IMR-90 (cell line): ENCODE data around the gene KCNK5. TPM values are rescaled to one million over a fixed set of nuclear protein-coding genes. Genes with fewer than 3 reads are reported as not detected.

Source experiments
- ATAC-seq: fragments of 200-7000 bp; cut with Tn5 transposase; 2 replicates; pipeline ENCODE4 v1.9.1; 2020; ENCODE audit warnings: low read depth, mild to moderate bottlenecking, moderate library complexity
- BruUV-seq: library from RNA; stranded (reverse); fragments of 400-500 nt; replicated peaks from 2 replicates; lab custom pipeline; 2021; lab: Mats Ljungman, UMichigan
- CTCF ChIA-PET: fragments of 300-600 bp; formaldehyde crosslinking; extraction: SDS; loops from one replicate; lab custom pipeline; 2021; ENCODE audit warnings: antibody characterized with exemption; lab: Yijun Ruan, JAX
- POLR2A ChIA-PET: fragments of 300-600 bp; sonication (Branson Sonifier 250); formaldehyde crosslinking; loops from one replicate; lab custom pipeline; 2022; ENCODE audit warnings: antibody characterized with exemption; ENCODE audit not compliant: unreplicated experiment; lab: Charles Lee
- DNase-seq: peaks from one replicate; pipeline ENCODE4 v3.0.0; 2013
- H2AFZ ChIP-seq: replicated peaks from 2 replicates; pipeline ENCODE3; 2013; ENCODE audit warnings: low read length, mild to moderate bottlenecking; ENCODE audit not compliant: poor library complexity
- H2AK5ac ChIP-seq: 2 replicates; pipeline ENCODE4 v1.6.1; 2013; ENCODE audit warnings: low read depth, low read length, inconsistent platforms
- H2AK9ac ChIP-seq: replicated peaks from 2 replicates; pipeline ENCODE3; 2013; ENCODE audit warnings: mild to moderate bottlenecking, low read depth, low read length, moderate library complexity; ENCODE audit not compliant: poor library complexity
- H2BK120ac ChIP-seq: 2 replicates; pipeline ENCODE4 v1.6.1; 2013; ENCODE audit warnings: low read depth, low read length, inconsistent platforms
- H2BK15ac ChIP-seq: 3 replicates; pipeline ENCODE4 v1.6.1; 2013; ENCODE audit warnings: low read depth, low read length, inconsistent platforms
- H2BK20ac ChIP-seq: 2 replicates; pipeline ENCODE4 v1.6.1; 2013; ENCODE audit warnings: low read depth, mild to moderate bottlenecking, inconsistent platforms, low read length, moderate library complexity
- H2BK5ac ChIP-seq: 2 replicates; pipeline ENCODE4 v1.6.1; 2013; ENCODE audit warnings: mild to moderate bottlenecking, low read depth, low read length, inconsistent platforms; ENCODE audit not compliant: poor library complexity, severe bottlenecking
- H3K14ac ChIP-seq: replicated peaks from 2 replicates; pipeline ENCODE4 v1.6.1; 2013; ENCODE audit warnings: low read depth, low read length, inconsistent platforms
- H3K18ac ChIP-seq: 2 replicates; pipeline ENCODE4 v1.6.1; 2013; ENCODE audit warnings: low read depth, low read length, control low read depth
- H3K23ac ChIP-seq: 2 replicates; pipeline ENCODE4 v1.6.1; 2013; ENCODE audit warnings: low read depth, low read length, inconsistent platforms
- H3K27ac ChIP-seq: 2 replicates; pipeline ENCODE4 v1.5.1; 2013; ENCODE audit warnings: mild to moderate bottlenecking, control low read depth, low read length; ENCODE audit not compliant: insufficient read depth
- H3K27me3 ChIP-seq: 2 replicates; pipeline ENCODE4 v1.6.1; 2013; ENCODE audit warnings: low read length; ENCODE audit not compliant: control insufficient read depth, insufficient read depth
- H3K36me3 ChIP-seq: 2 replicates; pipeline ENCODE4 v1.6.1; 2013; ENCODE audit warnings: low read length, mixed read lengths; ENCODE audit not compliant: control insufficient read depth, insufficient read depth
- H3K4ac ChIP-seq: 2 replicates; pipeline ENCODE4 v1.6.1; 2013; ENCODE audit warnings: low read depth, low read length, inconsistent platforms
- H3K4me1 ChIP-seq: 2 replicates; pipeline ENCODE4 v1.6.1; 2013; ENCODE audit warnings: low read length, mixed read lengths; ENCODE audit not compliant: control insufficient read depth, insufficient read depth
- H3K4me2 ChIP-seq: 2 replicates; pipeline ENCODE4 v1.6.1; 2013; ENCODE audit warnings: low read depth, mild to moderate bottlenecking, control low read depth, low read length, moderate library complexity
- H3K4me3 ChIP-seq: 2 replicates; pipeline ENCODE4 v1.5.1; 2013; ENCODE audit warnings: low read depth, mild to moderate bottlenecking, control low read depth, low read length, moderate library complexity; ENCODE audit not compliant: insufficient read depth
- H3K56ac ChIP-seq: 2 replicates; pipeline ENCODE4 v1.6.1; 2013; ENCODE audit warnings: low read length, inconsistent platforms; ENCODE audit not compliant: insufficient read depth; ENCODE audit errors: extremely low read depth
- H3K79me1 ChIP-seq, 2 experiments: 2 replicates each; pipeline ENCODE4 v1.6.1; 2013; ENCODE audit warnings: low read length in 2 of 2, inconsistent platforms in 1 of 2, low read depth in 1 of 2
- H3K9ac ChIP-seq: 2 replicates; pipeline ENCODE4 v1.6.1; 2013; ENCODE audit warnings: low read depth, low read length, control low read depth
- H3K9me1 ChIP-seq: 2 replicates; pipeline ENCODE4 v1.6.1; 2013; ENCODE audit warnings: low read length, inconsistent platforms; ENCODE audit not compliant: insufficient read depth
- H3K9me3 ChIP-seq: 2 replicates; pipeline ENCODE4 v1.6.1; 2013; ENCODE audit warnings: low read length; ENCODE audit not compliant: control insufficient read depth, insufficient read depth
- H4K20me1 ChIP-seq: 2 replicates; pipeline ENCODE4 v1.6.1; 2013; ENCODE audit warnings: low read length, inconsistent platforms; ENCODE audit not compliant: insufficient read depth
- H4K5ac ChIP-seq: 2 replicates; pipeline ENCODE4 v1.6.1; 2013; ENCODE audit warnings: mild to moderate bottlenecking, low read depth, low read length, control low read depth
- H4K8ac ChIP-seq, 2 experiments: 2 replicates each; pipeline ENCODE4 v1.6.1; 2013; ENCODE audit warnings: low read depth in 2 of 2, low read length in 2 of 2, control low read depth in 1 of 2, inconsistent platforms in 1 of 2
- H4K91ac ChIP-seq: 2 replicates; pipeline ENCODE4 v1.6.1; 2013; ENCODE audit warnings: low read depth, low read length, inconsistent platforms; ENCODE audit not compliant: insufficient read depth
- BHLHE40 ChIP-seq: fragments of 150-350 bp; IDR thresholded peaks from 2 replicates; pipeline ENCODE4 v1.6.1; 2016; ENCODE audit warnings: mild to moderate bottlenecking, low read depth, low read length
- CEBPB ChIP-seq: IDR thresholded peaks from 2 replicates; pipeline ENCODE4 v1.6.1; 2012; ENCODE audit warnings: low read depth, low read length, improper control_type of control experiment
- FOS ChIP-seq: fragments of 150-350 bp; IDR thresholded peaks from 2 replicates; pipeline ENCODE4 v1.6.1; 2016; ENCODE audit warnings: low read depth, low read length
- MAFK ChIP-seq: IDR thresholded peaks from 2 replicates; pipeline ENCODE4 v1.6.1; 2012; ENCODE audit warnings: low read depth, low read length, improper control_type of control experiment
- MXI1 ChIP-seq: IDR thresholded peaks from 2 replicates; pipeline ENCODE4 v1.6.1; 2012; ENCODE audit warnings: low read depth, mild to moderate bottlenecking, low read length, moderate library complexity, borderline replicate concordance
- RCOR1 ChIP-seq: IDR thresholded peaks from 2 replicates; pipeline ENCODE4 v1.6.1; 2012; ENCODE audit warnings: mild to moderate bottlenecking, low read length, improper control_type of control experiment; ENCODE audit not compliant: insufficient replicate concordance
- RFX5 ChIP-seq: IDR thresholded peaks from 2 replicates; pipeline ENCODE4 v1.8.0; 2012; ENCODE audit warnings: low read depth, mild to moderate bottlenecking, low read length, moderate library complexity
- dilution Hi-C: fragments of 300-500 bp; cut with HindIII; formaldehyde crosslinking; loops from one replicate; pipeline ENCODE4 v1.14.3; 2018; ENCODE audit warnings: low sequenced_read_pairs; ENCODE audit not compliant: unreplicated experiment
- in situ Hi-C: fragments of 300-500 bp; cut with MboI; formaldehyde crosslinking; loops from 3 replicates; pipeline ENCODE4 v1.14.3; 2019; ENCODE audit warnings: low sequenced_read_pairs, inconsistent platforms, mixed read lengths
- intact Hi-C: fragments of 100-400 bp; cut with micrococcal nuclease; formaldehyde crosslinking; loops from 2 replicates; pipeline ENCODE4 v1.10.0; 2022
- polyA plus RNA-seq, 3 experiments: library from polyadenylated mRNA; depleted of rRNA; stranded (reverse); fragments of >200 nt; gene quantifications; 2 replicates each; pipeline ENCODE4 v1.2.3, GENCODE V29; 2012; ENCODE audit warnings: low replicate concordance in 1 of 3
- total RNA-seq: library from RNA; depleted of rRNA; stranded (reverse); fragments of >200 nt; gene quantifications from 2 replicates; pipeline ENCODE4 v1.2.3, GENCODE V29; 2012
- TF ChIP-seq, protein P1 (sequence below): fragments of 150-350 bp; IDR thresholded peaks from 2 replicates; pipeline ENCODE4 v1.6.1; 2017; ENCODE audit warnings: mild to moderate bottlenecking, antibody characterized with exemption, low read length, low read depth
- TF ChIP-seq, protein P2 (sequence below): fragments of 150-350 bp; IDR thresholded peaks from 2 replicates; pipeline ENCODE4 v1.6.1; 2016; ENCODE audit warnings: low read depth, mild to moderate bottlenecking, low read length, moderate library complexity, borderline replicate concordance

Gene KCNK5
- total and polyA plus RNA-seq, 2 of the 4 experiments (the other 2 are of a cell fraction): not detected

DNA sequence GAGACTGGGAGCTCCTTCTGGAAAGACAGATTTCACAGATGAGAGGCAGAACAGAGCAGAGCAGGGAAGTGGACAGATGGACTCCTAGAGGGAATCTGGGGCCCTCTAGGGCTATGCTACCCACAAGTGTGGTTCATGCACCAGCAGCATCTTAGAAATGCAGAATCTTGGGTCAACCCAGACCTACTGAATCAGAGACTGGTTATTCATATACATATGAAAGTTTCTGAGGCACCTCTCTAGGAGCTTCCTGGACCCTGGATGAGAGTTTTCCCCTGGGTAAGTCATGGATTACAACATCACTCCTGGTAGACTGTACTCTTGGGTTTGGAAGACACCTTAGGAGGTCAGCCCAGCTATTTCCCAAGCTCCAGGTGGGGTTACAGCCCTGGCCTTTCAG, 58.9 kb downstream of the KCNK5 start:
- no peak overlapping the region for H2AFZ ChIP-seq
- CTCF ChIA-PET: no interaction called here
- H4K91ac ChIP-seq: no peak overlapping the region
- H4K8ac ChIP-seq: no peak overlapping the region
- no peak overlapping the region for H3K4me3 ChIP-seq
- H2BK20ac ChIP-seq: no peak overlapping the region
- no peaks in the 10 kb centered on the region; the same call in 1 of the 2 replicates for H3K27me3 ChIP-seq
- no peak overlapping the region for H3K18ac ChIP-seq
- no TSS peak for BruUV-seq
- no peak overlapping the region for H2AK5ac ChIP-seq
- no peaks in the 10 kb centered on the region for H3K79me1 ChIP-seq
- no peak overlapping the region for H3K4ac ChIP-seq
- H2BK120ac ChIP-seq: no peak overlapping the region
- intact Hi-C loops: no loop called here
- TF ChIP-seq BHLHE40 (no peak), RCOR1 (no peak), CEBPB (no peak), MAFK (no peak), FOS (no peak), RFX5 (no peak), MXI1 (no peak)
- TF ChIP-seq, protein P1, sequence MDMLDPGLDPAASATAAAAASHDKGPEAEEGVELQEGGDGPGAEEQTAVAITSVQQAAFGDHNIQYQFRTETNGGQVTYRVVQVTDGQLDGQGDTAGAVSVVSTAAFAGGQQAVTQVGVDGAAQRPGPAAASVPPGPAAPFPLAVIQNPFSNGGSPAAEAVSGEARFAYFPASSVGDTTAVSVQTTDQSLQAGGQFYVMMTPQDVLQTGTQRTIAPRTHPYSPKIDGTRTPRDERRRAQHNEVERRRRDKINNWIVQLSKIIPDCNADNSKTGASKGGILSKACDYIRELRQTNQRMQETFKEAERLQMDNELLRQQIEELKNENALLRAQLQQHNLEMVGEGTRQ: no peak
- TF ChIP-seq, protein P2, sequence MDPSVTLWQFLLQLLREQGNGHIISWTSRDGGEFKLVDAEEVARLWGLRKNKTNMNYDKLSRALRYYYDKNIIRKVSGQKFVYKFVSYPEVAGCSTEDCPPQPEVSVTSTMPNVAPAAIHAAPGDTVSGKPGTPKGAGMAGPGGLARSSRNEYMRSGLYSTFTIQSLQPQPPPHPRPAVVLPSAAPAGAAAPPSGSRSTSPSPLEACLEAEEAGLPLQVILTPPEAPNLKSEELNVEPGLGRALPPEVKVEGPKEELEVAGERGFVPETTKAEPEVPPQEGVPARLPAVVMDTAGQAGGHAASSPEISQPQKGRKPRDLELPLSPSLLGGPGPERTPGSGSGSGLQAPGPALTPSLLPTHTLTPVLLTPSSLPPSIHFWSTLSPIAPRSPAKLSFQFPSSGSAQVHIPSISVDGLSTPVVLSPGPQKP: no peak
- H3K56ac ChIP-seq: no peak overlapping the region
- H2AK9ac ChIP-seq: no peak overlapping the region
- no peak overlapping the region for H2BK5ac ChIP-seq
- H4K5ac ChIP-seq: no peak overlapping the region
- no peak overlapping the region for H2BK15ac ChIP-seq
- no peak overlapping the region for H3K14ac ChIP-seq
- H3K36me3 ChIP-seq: no peaks in the 10 kb centered on the region
- no peak overlapping the region for H3K9ac ChIP-seq
- in situ Hi-C loops: no loop called here
- POLR2A ChIA-PET: no interaction called here
- no peaks in the 10 kb centered on the region for H3K9me3 ChIP-seq
- no peaks in the 10 kb centered on the region for H4K20me1 ChIP-seq
- H3K4me1 ChIP-seq: no peaks in the 10 kb centered on the region
- H3K23ac ChIP-seq: no peak overlapping the region
- DNase-seq: no peak
- no peaks in the 10 kb centered on the region for H3K9me1 ChIP-seq
- dilution Hi-C loops: no loop called here
- no peak overlapping the region for H3K4me2 ChIP-seq
- ATAC-seq: no peak
- H3K27ac ChIP-seq: no peak overlapping the region
